T47D (cell line): Measurements from ENCODE around the gene SHD.
"Not testable (repeated sequence)": the region's sequence is repeated elsewhere in the genome, so short reads cannot be mapped to it uniquely, and the experiment has no call there.

Experiments used
- DNase-seq, 2 experiments: peaks; one replicate each; pipeline versions ENCODE4 v3.0.0 to v3.0.0-alpha.2; 2011 to 2012; ENCODE audit warnings: low read depth in 1 of 2, low spot score in 1 of 2
- JUND ChIP-seq: IDR thresholded peaks from 2 replicates; pipeline ENCODE4 v1.6.1; 2012; ENCODE audit warnings: low read depth
- in situ Hi-C: cut with HindIII; loops from 2 replicates; pipeline ENCODE4 v1.10.0; 2016; ENCODE audit warnings: low sequenced_read_pairs, low pct_unique_long_range_greater_than_20kb

SHD gene

GRCh38 chr19:4278419-4279266 is at the start of gene SHD:
Gene SHD (plus strand): TSS chr19:4279266. CDS start chr19:4280064, 798 bp downstream.
- DNase-seq: no peak
- in situ Hi-C loops: no loop called here
- no peak for TF ChIP-seq JUND

- DNase-seq, in situ Hi-C loops: not testable (repeated sequence)
These were observed 48.8 kb upstream of the SHD start for GRCh38 chr19:4230237-4230636.

- DNase-seq, in situ Hi-C loops: not testable (repeated sequence)
These were observed 47.5 kb upstream of the SHD start for GRCh38 chr19:4231521-4231920.

GRCh38 chr19:4232139-4232538 is 46.9 kb upstream of the SHD start:
- DNase-seq, in situ Hi-C loops: not testable (repeated sequence)

GRCh38 chr19:4232614-4233281 is 46.3 kb upstream of the SHD start:
- in situ Hi-C loops: no loop called here
- no peak for DNase-seq
- TF ChIP-seq JUND: no peak

GRCh38 chr19:4233282-4233853 is 45.7 kb upstream of the SHD start:
- no peak for TF ChIP-seq JUND
- in situ Hi-C loops: no loop called here
- DNase-seq: peak in 1 of 2 experiments; percentile 44

GRCh38 chr19:4234142-4234861 is 44.8 kb upstream of the SHD start:
- DNase-seq: no peak
- in situ Hi-C loops: no loop called here

GRCh38 chr19:4234862-4235201 is 44.2 kb upstream of the SHD start:
- DNase-seq: no peak
- TF ChIP-seq JUND: no peak
- in situ Hi-C loops: no loop called here

More at GRCh38 chr19:4234142-4234861, 44.8 kb upstream of the SHD start:
- no peak for TF ChIP-seq JUND

GRCh38 chr19:4237510-4237909 is 41.6 kb upstream of the SHD start:
- in situ Hi-C loops: not testable (repeated sequence)

GRCh38 chr19:4238831-4239230 is 40.2 kb upstream of the SHD start:
- no peak for TF ChIP-seq JUND
- in situ Hi-C loops: no loop called here

More at GRCh38 chr19:4237510-4237909, 41.6 kb upstream of the SHD start:
- DNase-seq: not testable (repeated sequence)

GRCh38 chr19:4241824-4242430 is 37.1 kb upstream of the SHD start:
- no peak for DNase-seq
- in situ Hi-C loops: no loop called here
- TF ChIP-seq JUND: no peak

More at GRCh38 chr19:4238831-4239230, 40.2 kb upstream of the SHD start:
- DNase-seq: no peak

GRCh38 chr19:4245938-4246337 is 33.1 kb upstream of the SHD start:
- in situ Hi-C loops, DNase-seq: not testable (repeated sequence)
